H1 (cell line): ENCODE results near the gene SULF2. TPM values are rescaled to one million over a fixed set of nuclear protein-coding genes. Genes with fewer than 3 reads are reported as not detected.

Source experiments
- CTCF ChIA-PET: fragments of 300-600 bp; sonication (Branson Sonifier 250); formaldehyde crosslinking; loops from one replicate; lab custom pipeline; 2021; ENCODE audit not compliant: partially characterized antibody; lab: Charles Lee
- POLR2A ChIA-PET: fragments of 300-600 bp; sonication (Branson Sonifier 250); formaldehyde crosslinking; loops from one replicate; lab custom pipeline; 2021; ENCODE audit warnings: inconsistent platforms; ENCODE audit not compliant: partially characterized antibody; lab: Charles Lee
- DNase-seq, 2 experiments: peaks; one replicate each; pipeline versions ENCODE4 v3.0.0 to v3.0.0-alpha.2; 2010 to 2022; ENCODE audit warnings: low spot score in 2 of 2, low read depth in 1 of 2, mixed read lengths in 1 of 2
- FAIRE-seq: peaks from 2 replicates; lab custom pipeline; 2011; peaks lifted over from hg19 to GRCh38; lab: Jason Lieb, UNC
- H2AFZ ChIP-seq: 2 replicates; pipeline ENCODE4 v1.8.1; 2012; ENCODE audit warnings: low read length, inconsistent platforms
- H2AK5ac ChIP-seq: 2 replicates; pipeline ENCODE4 v1.6.1; 2013; ENCODE audit warnings: low read depth, low read length
- H2BK120ac ChIP-seq: replicated peaks from 2 replicates; pipeline ENCODE3; 2013; ENCODE audit warnings: low read depth, low read length, inconsistent platforms
- H2BK12ac ChIP-seq: 2 replicates; pipeline ENCODE4 v1.6.1; 2013; ENCODE audit warnings: low read depth, low read length
- H2BK15ac ChIP-seq: 2 replicates; pipeline ENCODE4 v1.6.1; 2013; ENCODE audit warnings: low read length
- H2BK20ac ChIP-seq: 2 replicates; pipeline ENCODE4 v1.6.1; 2013; ENCODE audit warnings: low read length
- H2BK5ac ChIP-seq: 2 replicates; pipeline ENCODE4 v1.6.1; 2013; ENCODE audit warnings: low read depth, low read length
- H3K14ac ChIP-seq: 2 replicates; pipeline ENCODE4 v1.6.1; 2013; ENCODE audit warnings: inconsistent platforms; ENCODE audit not compliant: insufficient read length
- H3K18ac ChIP-seq: 2 replicates; pipeline ENCODE4 v1.6.1; 2013; ENCODE audit warnings: low read length; ENCODE audit errors: extremely low read depth
- H3K23ac ChIP-seq: 2 replicates; pipeline ENCODE4 v1.6.1; 2013; ENCODE audit warnings: inconsistent platforms; ENCODE audit not compliant: insufficient read length
- H3K23me2 ChIP-seq: 2 replicates; pipeline ENCODE4 v1.6.1; 2013; ENCODE audit warnings: low read depth, low read length
- H3K27ac ChIP-seq: 2 replicates; pipeline ENCODE4 v1.6.1; 2011; ENCODE audit warnings: low read depth, low read length, inconsistent platforms
- H3K27me3 ChIP-seq, 4 experiments: replicated peaks in 1 of 4; 1 replicate in 1 of 4; 2 replicates in 3 of 4; pipeline versions ENCODE4 v1.6.1 to v1.8.1; 2011 to 2013; ENCODE audit warnings: low read length in 3 of 4, mild to moderate bottlenecking in 3 of 4, inconsistent platforms in 2 of 4, mixed read lengths in 2 of 4, moderate library complexity in 1 of 4; ENCODE audit not compliant: control insufficient read depth in 3 of 4, insufficient read depth in 3 of 4; ENCODE audit errors: extremely low read depth in 1 of 4
- H3K36me3 ChIP-seq, 4 experiments: 2 replicates each; pipeline versions ENCODE4 v1.6.1 to v1.8.1; 2011 to 2013; ENCODE audit warnings: mild to moderate bottlenecking in 4 of 4, low read length in 3 of 4, moderate library complexity in 2 of 4, control low read depth in 1 of 4, inconsistent platforms in 1 of 4; ENCODE audit not compliant: insufficient read depth in 4 of 4, control insufficient read depth in 2 of 4
- H3K4ac ChIP-seq: replicated peaks from 2 replicates; pipeline ENCODE3; 2013; ENCODE audit warnings: low read length, low read depth, mixed read lengths, inconsistent platforms; ENCODE audit not compliant: insufficient read length
- H3K4me1 ChIP-seq, 4 experiments: replicated peaks in 1 of 4; 1 replicate in 1 of 4; 2 replicates in 3 of 4; pipeline versions ENCODE4 v1.6.1 to v1.8.1; 2011 to 2013; ENCODE audit warnings: low read length in 3 of 4, inconsistent platforms in 2 of 4, mixed read lengths in 1 of 4; ENCODE audit not compliant: insufficient read depth in 4 of 4, control insufficient read depth in 3 of 4
- H3K4me2 ChIP-seq, 2 experiments: 2 replicates each; pipeline versions ENCODE4 v1.6.1 to v1.8.1; 2011 to 2013; ENCODE audit warnings: low read depth in 2 of 2, low read length in 2 of 2, control low read depth in 1 of 2, inconsistent platforms in 1 of 2, mild to moderate bottlenecking in 1 of 2; ENCODE audit not compliant: insufficient read depth in 1 of 2
- H3K4me3 ChIP-seq, 4 experiments: fragments of 200-600, 300-600 bp in 1 of 4; sonication (generic), shearing (Covaris generic), sonication (Bioruptor Twin) in 1 of 4; 2 replicates each; pipeline versions ENCODE4 v1.5.1 to v1.8.1; 2011 to 2016; ENCODE audit warnings: low read length in 4 of 4, low read depth in 3 of 4, control low read depth in 2 of 4, inconsistent platforms in 2 of 4, mild to moderate bottlenecking in 2 of 4, mixed read lengths in 1 of 4, moderate library complexity in 1 of 4; ENCODE audit not compliant: insufficient read depth in 2 of 4; ENCODE audit errors: extremely low read depth in 1 of 4
- H3K56ac ChIP-seq: replicated peaks from 2 replicates; pipeline ENCODE3; 2013; ENCODE audit warnings: low read depth, mild to moderate bottlenecking, mixed read lengths, low read length, inconsistent platforms; ENCODE audit not compliant: insufficient read length
- H3K79me1 ChIP-seq: 2 replicates; pipeline ENCODE4 v1.6.1; 2013; ENCODE audit warnings: low read depth, low read length, control low read depth
- H3K79me2 ChIP-seq, 2 experiments: 2 replicates each; pipeline versions ENCODE4 v1.6.1 to v1.8.1; 2012 to 2013; ENCODE audit warnings: low read length in 2 of 2, mild to moderate bottlenecking in 2 of 2, inconsistent platforms in 1 of 2; ENCODE audit not compliant: insufficient read depth in 2 of 2, control insufficient read depth in 1 of 2
- H3K9ac ChIP-seq, 4 experiments: replicated peaks in 1 of 4; 1 replicate in 1 of 4; 2 replicates in 3 of 4; pipeline versions ENCODE4 v1.6.1 to v1.8.1; 2011 to 2013; ENCODE audit warnings: low read depth in 3 of 4, low read length in 3 of 4, control low read depth in 2 of 4, mild to moderate bottlenecking in 2 of 4, moderate library complexity in 2 of 4, inconsistent platforms in 1 of 4; ENCODE audit errors: extremely low read depth in 1 of 4
- H3K9me3 ChIP-seq, 2 experiments: 2 replicates each; pipeline versions ENCODE4 v1.6.1 to v1.8.1; 2012 to 2013; ENCODE audit warnings: mild to moderate bottlenecking in 2 of 2, moderate library complexity in 2 of 2, control low read depth in 1 of 2, inconsistent platforms in 1 of 2, low read depth in 1 of 2, low read length in 1 of 2, mixed read lengths in 1 of 2; ENCODE audit not compliant: insufficient read depth in 2 of 2
- H4K20me1 ChIP-seq, 2 experiments: replicated peaks in 1 of 2; 2 replicates each; pipeline versions ENCODE3 to v1.8.1; 2011 to 2013; ENCODE audit warnings: inconsistent platforms in 2 of 2, low read length in 2 of 2, mild to moderate bottlenecking in 1 of 2; ENCODE audit not compliant: insufficient read depth in 2 of 2, control insufficient read depth in 1 of 2
- H4K5ac ChIP-seq: 2 replicates; pipeline ENCODE4 v1.6.1; 2013; ENCODE audit warnings: low read length, low read depth, mixed read lengths, inconsistent platforms; ENCODE audit not compliant: insufficient read length
- H4K8ac ChIP-seq: 2 replicates; pipeline ENCODE4 v1.8.0; 2013; ENCODE audit warnings: mild to moderate bottlenecking, moderate library complexity, low read length, inconsistent platforms; ENCODE audit not compliant: insufficient read depth; ENCODE audit errors: extremely low read depth
- H4K91ac ChIP-seq: replicated peaks from 2 replicates; pipeline ENCODE3; 2013; ENCODE audit warnings: low read length, mixed read lengths, inconsistent platforms; ENCODE audit not compliant: insufficient read length
- EZH2 ChIP-seq: fragments of 200-600 bp; sonication (generic); IDR thresholded peaks from 2 replicates; pipeline ENCODE4 v1.7.1; 2012; ENCODE audit warnings: low read depth, mild to moderate bottlenecking, moderate library complexity, low read length, inconsistent platforms; ENCODE audit not compliant: severe bottlenecking
- RNF2 ChIP-seq: fragments of 200-900, 300-1000 bp; sonication (generic); IDR thresholded peaks from 2 replicates; pipeline ENCODE4 v1.7.1; 2016; ENCODE audit warnings: borderline replicate concordance, low read depth, mild to moderate bottlenecking, antibody characterized with exemption, low read length; ENCODE audit not compliant: poor library complexity, severe bottlenecking; ENCODE audit errors: missing control alignments
- SIX5 ChIP-seq: IDR thresholded peaks from 2 replicates; pipeline ENCODE4 v1.6.1; 2011; ENCODE audit warnings: mild to moderate bottlenecking, low read depth, low read length
- WGBS, 2 experiments: shearing (Covaris generic) in 1 of 2; methylation state at CpG; one replicate each; pipeline versions ENCODE4 v1.1.6 to v1.1.7; 2013 to 2015; ENCODE audit warnings: low lambda C conversion rate in 2 of 2, mixed read lengths in 2 of 2, inconsistent platforms in 1 of 2, low coverage in 1 of 2, missing lambda C conversion rate in 1 of 2; ENCODE audit not compliant: insufficient replicate concordance in 2 of 2, insufficient coverage in 1 of 2, insufficient read length in 1 of 2; ENCODE audit errors: extremely low coverage in 1 of 2, missing lambda C conversion rate in 1 of 2; 5-methylcytosine and 5-hydroxymethylcytosine counted together
- polyA plus RNA-seq, 7 experiments: library from polyadenylated mRNA; depleted of rRNA in 3 of 7; stranded (reverse) in 5 of 7; unstranded in 2 of 7; fragments of >200 nt in 5 of 7; fragments of 200-250 nt in 2 of 7; gene quantifications; 1 replicate in 5 of 7; 2 replicates in 1 of 7; 4 replicates in 1 of 7; pipeline versions ENCODE4 v1.2.1 to v1.2.3, GENCODE V29; 2011 to 2013; ENCODE audit warnings: missing spikeins in 2 of 7, mixed read lengths in 2 of 7
- total RNA-seq: library from RNA; stranded (reverse); fragmentation: NEBNext Ultra II Directional; extraction: Animal tissue kit (Norgen Biotek cat#: 25700); gene quantifications from 2 replicates; pipeline ENCODE4 v1.2.1, GENCODE V29; 2021

SULF2 gene
- total and polyA plus RNA-seq, 2 of the 8 experiments (the other 6 are each of a cell fraction or from before 2014, with no cell fraction given): 15.7 to 28.2 TPM

- POLR2A ChIA-PET: no interaction called here
- no peak for FAIRE-seq
Observed at GRCh38 chr20:47795214-47795907, 10.1 kb upstream of the SULF2 start.

More at GRCh38 chr20:47795214-47795907, 10.1 kb upstream of the SULF2 start:
- Histone ChIP-seq H3K23ac (no peak overlapping the region), H4K20me1 (no peaks in the 10 kb centered on the region), H2BK12ac (no peak overlapping the region), H3K36me3 (no peaks in the 10 kb centered on the region), H2BK5ac (no peak overlapping the region), H4K91ac (no peak overlapping the region), H3K79me2 (no peaks in the 10 kb centered on the region), H4K5ac (no peak overlapping the region), H2BK20ac (no peak overlapping the region), H3K14ac (no peak overlapping the region), H3K79me1 (no peaks in the 10 kb centered on the region), H3K27me3 (no peaks in the 10 kb centered on the region), H2BK120ac (no peak overlapping the region), H3K4me3 (no peak overlapping the region), H3K23me2 (no peaks in the 10 kb centered on the region), H3K4me2 (no peak overlapping the region), H2AFZ (no peak overlapping the region), H3K27ac (no peak overlapping the region), H3K9me3 (no peaks in the 10 kb centered on the region), H2BK15ac (no peak overlapping the region), H2AK5ac (no peak overlapping the region), H4K8ac (no peak overlapping the region), H3K9ac (no peak overlapping the region), H3K4me1 (peaks cover 0 to 4% (median 2%) of the 10 kb centered on the region in 4 experiments; a peak in 2 of 7 replicates), H3K56ac (no peak overlapping the region), H3K4ac (no peak overlapping the region), H3K18ac (no peak overlapping the region)
- no peak for DNase-seq
- TF ChIP-seq SIX5: no peak
- TF ChIP-seq EZH2: no peak
- TF ChIP-seq RNF2: no peak
- CTCF ChIA-PET: interaction anchor here (0.9 to 1.7 kb wide), 4 partner anchors 13 to 119 kb away, joined by 3 to 6 read pairs (median 5); no protein-coding TSS in a partner anchor
- WGBS, 2 experiments: 92% methylated on average over 15 of the region's 17 CpGs; no CpG with 5 or more reads in 1 of the 2 experiments
